WI38 (cell line): ENCODE results near the gene PPARA.

Experiments
- H3K4me3 ChIP-seq: 2 replicates; pipeline ENCODE4 v1.5.1; 2011; ENCODE audit warnings: low read depth, mild to moderate bottlenecking, control low read depth, low read length
- CTCF ChIP-seq: IDR thresholded peaks from 2 replicates; pipeline ENCODE4 v1.5.1; 2012; ENCODE audit warnings: low read depth, mild to moderate bottlenecking, control low read depth, low read length

The PPARA gene

GRCh38 chr22:46287873-46288751 lies 137.8 kb downstream of the PPARA start:
- no peak overlapping the region for H3K4me3 ChIP-seq
- no peak for TF ChIP-seq CTCF

- no peak for TF ChIP-seq CTCF
- no peak overlapping the region for H3K4me3 ChIP-seq
These were observed 138.5 kb downstream of the PPARA start for GRCh38 chr22:46288846-46289243.

GRCh38 chr22:46289244-46289891 lies 139.0 kb downstream of the PPARA start:
- H3K4me3 ChIP-seq, result no peak overlapping the region
- TF ChIP-seq CTCF, result no peak

GRCh38 chr22:46290121-46290842 lies 140.0 kb downstream of the PPARA start:
- TF ChIP-seq CTCF, result no peak
- no peak overlapping the region for H3K4me3 ChIP-seq

- no peak overlapping the region for H3K4me3 ChIP-seq
- TF ChIP-seq CTCF, result no peak
These were observed 140.8 kb downstream of the PPARA start for GRCh38 chr22:46290843-46291785.

- no peak for TF ChIP-seq CTCF
- no peak overlapping the region for H3K4me3 ChIP-seq
These were observed 141.8 kb downstream of the PPARA start for GRCh38 chr22:46292173-46292572.
